ENCODE data around the gene PRRC2C.
"Not testable (repeated sequence)": the region's sequence is repeated elsewhere in the genome, so short reads cannot be mapped to it uniquely, and the experiment has no call there.

Gene PRRC2C

DNA sequence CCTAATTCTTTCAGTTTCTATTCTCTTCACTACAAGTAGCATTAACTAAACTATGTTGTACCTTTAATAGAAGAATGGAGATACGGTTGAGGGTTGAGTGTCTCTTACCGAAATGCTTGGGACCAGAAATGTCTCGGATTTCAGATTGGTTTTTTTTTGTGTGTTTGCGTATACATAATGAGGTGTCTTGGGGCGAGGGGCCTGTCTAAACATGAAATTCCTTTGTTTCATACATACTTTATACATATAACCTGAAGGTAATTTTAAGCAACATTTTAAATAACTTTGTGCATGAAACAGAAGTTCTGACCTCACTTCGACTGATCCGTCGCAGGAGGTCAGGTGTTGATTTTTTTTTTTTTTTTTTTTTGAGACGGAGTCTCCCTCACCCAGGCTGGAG lies 100.4 kb downstream of the PRRC2C start:
- no peak for DNase-seq (ENCODE audit: low spot score)

GRCh38 chr1:171588230-171588629 lies 102.9 kb downstream of the PRRC2C start:
- no peak for DNase-seq (ENCODE audit: low spot score)

- peak; percentile 9 for DNase-seq (ENCODE audit: low spot score)
Observed at GRCh38 chr1:171590022-171590421, 104.7 kb downstream of the PRRC2C start.

- no peak for DNase-seq (ENCODE audit: low spot score)
Observed at GRCh38 chr1:171595324-171595723, 110.0 kb downstream of the PRRC2C start.

- DNase-seq (ENCODE audit: low spot score) = no peak
Observed at GRCh38 chr1:171596119-171596518, 110.8 kb downstream of the PRRC2C start.

DNA sequence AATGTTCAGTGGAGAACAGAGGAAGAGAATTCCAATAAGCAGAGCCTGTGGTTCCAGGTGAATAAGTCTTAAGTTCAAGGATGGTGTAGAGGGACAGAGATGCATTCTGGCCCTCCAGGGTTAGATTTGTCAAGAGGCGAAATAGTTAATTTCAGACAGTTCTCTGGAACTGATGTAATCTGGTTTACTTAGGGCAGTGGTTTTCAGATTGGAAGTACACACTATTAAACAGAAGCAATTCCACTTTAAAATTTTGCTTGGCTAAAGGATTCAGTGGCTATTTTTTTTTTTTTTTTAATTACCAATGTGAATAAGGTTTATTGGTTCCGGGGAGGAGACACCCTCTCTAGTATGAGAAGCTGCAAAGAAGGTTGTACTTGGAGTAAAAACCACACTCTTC lies 111.4 kb downstream of the PRRC2C start:
- DNase-seq (ENCODE audit: low spot score) = no peak

DNA sequence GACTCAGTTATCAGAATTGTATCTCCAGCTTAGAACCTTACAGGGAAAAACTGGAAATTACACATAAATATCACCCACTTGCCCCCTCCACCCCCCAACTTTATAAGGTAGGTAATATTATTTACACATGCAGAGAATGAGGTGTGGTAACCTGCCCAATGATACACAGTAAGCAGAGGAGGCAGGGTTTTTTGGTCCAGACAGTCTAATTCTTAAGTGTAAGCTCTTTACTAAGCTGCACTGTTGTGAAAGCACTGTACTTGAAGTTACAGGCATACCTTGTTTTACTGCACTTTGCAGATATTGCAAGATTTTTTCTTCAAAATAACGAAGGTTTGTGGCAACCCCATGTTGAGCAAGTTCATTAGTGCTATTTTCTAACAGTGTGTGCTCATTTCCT lies 111.9 kb downstream of the PRRC2C start:
- no peak for DNase-seq (ENCODE audit: low spot score)

GRCh38 chr1:171600310-171600709 lies 115.0 kb downstream of the PRRC2C start:
- DNase-seq (ENCODE audit: low spot score) = not testable (repeated sequence)

DNA sequence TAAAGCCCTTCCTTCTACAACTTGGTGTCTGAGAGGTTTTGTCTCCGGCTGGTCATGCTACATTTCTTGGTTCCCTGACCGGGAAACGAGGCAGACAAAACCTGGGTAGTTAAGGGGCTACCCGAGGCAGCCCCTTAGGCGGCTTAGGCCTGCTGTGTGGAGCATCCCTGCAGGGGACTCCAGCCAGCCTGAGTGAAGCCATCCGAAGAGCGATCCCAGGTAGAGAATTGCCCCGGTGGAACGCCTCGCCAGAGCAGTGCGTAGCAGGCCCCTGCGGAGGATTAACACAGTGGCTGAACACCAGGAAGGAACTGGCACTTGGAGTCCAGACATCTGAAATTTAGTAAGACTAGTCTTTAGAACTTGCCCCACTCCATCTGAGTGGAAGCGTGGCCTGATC lies 115.5 kb downstream of the PRRC2C start:
- no peak for DNase-seq (ENCODE audit: low spot score)

DNA sequence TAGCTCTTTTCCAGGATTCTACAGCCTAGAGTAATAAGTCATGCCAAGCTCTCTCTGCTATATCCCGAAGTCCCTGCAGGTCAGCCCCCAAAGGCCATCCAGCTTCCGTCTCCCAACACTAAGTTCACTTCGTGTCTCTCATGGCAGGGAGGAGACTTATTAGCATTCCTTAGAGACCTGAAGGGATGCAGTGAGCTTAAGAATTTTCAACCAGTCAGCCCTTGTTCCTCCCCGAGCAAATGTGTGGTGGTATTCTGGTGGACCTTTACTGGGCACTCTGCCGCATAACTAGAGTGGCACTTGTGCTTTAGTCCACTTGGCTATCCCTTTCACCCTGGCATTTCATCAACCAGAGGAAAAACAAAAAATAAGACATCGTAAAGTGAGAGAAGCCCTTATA lies 117.7 kb downstream of the PRRC2C start:
- DNase-seq (ENCODE audit: low spot score) = not testable (repeated sequence)

GRCh38 chr1:171606402-171606941 lies 121.1 kb downstream of the PRRC2C start:
- no peak for DNase-seq (ENCODE audit: low spot score)

DNA sequence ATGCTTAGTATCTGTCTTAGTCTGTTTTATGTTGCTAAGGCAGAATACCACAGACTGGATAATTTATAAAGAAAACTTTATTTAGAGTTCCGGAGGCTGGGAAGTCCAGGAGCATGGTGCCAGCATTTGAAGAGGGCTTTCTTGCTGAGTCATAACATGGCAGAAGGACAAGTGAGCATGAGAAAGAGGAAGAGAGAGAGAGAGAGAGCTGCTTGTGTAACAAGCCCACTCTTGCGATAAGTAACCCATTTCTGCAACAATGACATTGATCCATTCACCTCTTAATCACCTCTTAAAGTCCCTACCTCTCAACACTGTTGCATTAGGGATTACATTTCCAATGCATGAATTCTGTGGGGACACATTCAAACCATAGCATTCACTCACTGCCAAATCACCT lies 125.1 kb downstream of the PRRC2C start:
- DNase-seq (ENCODE audit: low spot score) = peak; percentile 19

DNA sequence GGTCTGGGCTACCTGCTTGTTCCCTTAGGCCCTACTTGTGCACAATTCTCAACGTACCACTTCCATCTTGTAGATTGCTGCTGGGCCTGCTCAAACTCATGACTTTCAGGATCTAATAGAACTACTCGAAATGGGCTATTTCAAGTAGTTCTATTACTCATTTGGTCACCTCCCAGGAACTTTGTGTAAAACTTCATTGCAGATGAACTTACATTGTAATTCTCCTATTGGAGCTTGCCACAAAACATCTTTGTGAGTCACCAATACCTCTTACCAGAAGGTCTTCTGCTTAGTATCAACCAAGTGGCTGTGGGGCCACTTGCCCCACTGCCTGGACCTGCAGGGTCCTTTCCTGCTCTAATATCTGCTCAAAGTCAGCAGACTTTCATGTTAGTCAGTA lies 126.0 kb downstream of the PRRC2C start:
- DNase-seq (ENCODE audit: low spot score) = peak; percentile 30

GRCh38 chr1:171613282-171613681 lies 128.0 kb downstream of the PRRC2C start:
- no peak for DNase-seq (ENCODE audit: low spot score)

DNA sequence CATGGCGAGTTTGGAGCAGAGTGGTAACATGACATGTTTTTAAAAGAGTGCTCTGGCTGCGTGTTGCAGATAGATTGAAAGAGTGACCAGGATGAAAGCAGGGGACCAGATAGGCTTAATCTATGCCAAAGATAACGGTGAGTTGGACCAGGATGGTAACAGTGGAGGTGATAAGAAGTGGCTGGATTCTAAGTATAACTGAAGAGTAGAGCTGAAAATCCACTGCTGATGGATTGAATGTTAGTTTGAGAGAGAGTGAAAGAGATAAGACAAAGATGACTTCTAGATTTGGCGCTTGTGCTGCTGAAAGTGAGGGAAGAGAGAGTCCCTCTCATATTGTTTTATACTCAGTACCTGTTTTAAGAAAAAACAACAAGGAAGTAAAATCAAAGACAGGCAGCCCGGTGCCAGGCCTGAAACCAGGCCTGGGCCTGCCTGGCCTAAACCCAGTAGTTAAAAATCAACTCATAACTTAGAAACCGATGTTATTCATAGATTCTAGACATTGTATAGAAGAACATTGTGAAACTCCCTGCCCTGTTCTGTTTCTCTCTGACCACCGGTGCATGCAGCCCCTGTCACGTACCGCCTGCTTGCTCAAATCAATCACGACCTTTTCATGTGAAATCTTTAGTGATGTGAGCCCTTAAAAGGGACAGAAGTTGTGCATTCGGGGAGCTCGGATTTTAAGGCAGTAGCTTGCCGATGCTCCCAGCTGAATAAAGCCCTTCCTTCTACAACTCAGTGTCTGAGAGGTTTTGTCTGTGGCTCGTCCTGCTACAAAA lies 130.0 kb downstream of the PRRC2C start:
- not testable (repeated sequence) for DNase-seq (ENCODE audit: low spot score)

GRCh38 chr1:171616586-171616985 lies 131.3 kb downstream of the PRRC2C start:
- no peak for DNase-seq (ENCODE audit: low spot score)

DNA sequence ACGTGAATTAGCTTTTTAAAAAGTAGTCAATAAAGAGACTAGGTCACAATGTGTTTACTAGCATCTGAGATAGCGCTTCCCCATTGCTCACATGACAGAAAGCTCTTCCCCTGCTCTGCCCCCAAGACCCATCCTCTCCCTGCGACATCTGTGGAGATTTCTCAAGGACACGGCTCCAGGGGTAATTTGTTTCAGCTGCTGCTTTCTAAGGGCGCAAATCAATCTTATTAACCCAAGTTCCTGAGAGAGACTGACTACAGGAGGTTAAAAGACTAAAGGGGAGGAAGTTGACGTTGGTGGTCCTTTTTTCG lies 136.8 kb downstream of the PRRC2C start, which contains the start of gene MYOCOS:
MYOCOS (plus strand) TSS at position 92 of the 311 bp plus-strand sequence. CDS start 1,641 bp downstream, outside the sequence.
- no peak for DNase-seq (ENCODE audit: low spot score)

DNA sequence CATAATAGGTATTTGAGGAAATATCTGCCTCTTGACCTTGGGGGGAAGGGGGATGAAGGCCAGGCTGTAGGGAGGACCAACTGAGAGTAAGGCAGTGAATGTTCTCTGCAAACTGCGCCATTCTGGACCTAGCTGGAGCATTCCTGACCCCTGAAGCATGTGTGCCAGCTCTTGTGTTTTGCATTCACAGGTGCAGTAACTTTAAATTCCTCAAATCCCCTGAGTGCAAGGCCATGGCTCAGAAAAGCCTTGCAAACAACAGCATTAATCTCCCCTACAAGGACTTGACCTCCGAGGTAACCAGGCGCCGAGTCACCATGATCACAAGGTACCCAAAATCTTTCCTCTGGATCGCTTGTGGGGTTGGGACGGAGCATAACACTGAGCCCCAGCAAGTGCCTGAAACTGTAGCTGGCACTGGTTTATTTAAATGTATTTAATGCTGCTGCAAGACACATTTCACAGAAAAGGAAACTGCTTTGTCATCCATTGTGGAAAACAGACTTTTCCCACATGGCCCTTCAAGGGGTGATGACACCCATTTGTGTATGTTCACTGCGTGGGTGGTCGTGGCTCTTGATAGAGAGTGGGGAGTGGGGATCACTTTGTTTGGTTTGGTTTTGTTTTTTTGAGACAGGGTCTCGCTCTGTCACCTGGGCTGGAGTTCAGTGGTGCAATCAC lies 138.5 kb downstream of the PRRC2C start:
- no peak for DNase-seq (ENCODE audit: low spot score)

DNA sequence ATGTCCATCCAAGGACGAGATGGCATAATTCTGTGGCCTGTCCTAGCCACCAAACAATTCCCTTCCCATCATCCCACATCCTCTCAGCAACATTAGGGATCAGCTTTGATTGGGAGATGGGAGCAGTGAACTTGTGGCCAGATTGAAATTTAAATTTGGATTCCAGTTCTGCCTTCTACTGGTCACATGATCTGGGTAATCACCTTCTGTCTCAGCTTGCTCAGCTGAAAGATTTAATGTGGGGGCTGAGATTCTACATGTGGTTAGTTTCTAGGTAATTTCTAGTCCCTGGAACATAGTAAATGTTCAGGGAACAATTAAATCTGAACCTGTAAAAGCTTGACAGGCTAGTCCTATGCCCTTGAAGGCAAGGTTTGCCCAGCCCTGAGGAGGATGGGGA lies 139.9 kb downstream of the PRRC2C start:
- no peak for DNase-seq (ENCODE audit: low spot score)

DNA sequence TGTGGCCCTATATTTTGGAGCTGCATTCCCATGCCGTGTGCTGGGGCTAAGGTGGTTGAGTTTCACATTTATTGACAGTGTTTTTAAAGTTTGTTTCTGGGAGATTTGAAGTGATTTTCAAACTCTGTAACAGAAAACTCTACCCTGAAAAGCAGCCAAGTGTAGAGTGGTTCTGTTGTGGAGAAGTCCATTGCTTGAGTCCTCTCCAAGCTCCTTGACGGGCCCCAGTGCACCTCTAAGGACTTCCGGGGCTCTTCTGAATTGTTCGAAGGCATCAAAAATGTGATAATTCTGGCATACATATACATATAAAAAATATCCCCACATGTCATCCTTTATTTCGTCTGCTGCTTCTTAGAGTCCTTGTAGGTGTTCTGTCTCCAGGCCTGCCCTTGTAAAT lies 141.7 kb downstream of the PRRC2C start:
- no peak for DNase-seq (ENCODE audit: low spot score)

GRCh38 chr1:171628225-171628624 lies 142.9 kb downstream of the PRRC2C start:
- no peak for DNase-seq (ENCODE audit: low spot score)

DNA sequence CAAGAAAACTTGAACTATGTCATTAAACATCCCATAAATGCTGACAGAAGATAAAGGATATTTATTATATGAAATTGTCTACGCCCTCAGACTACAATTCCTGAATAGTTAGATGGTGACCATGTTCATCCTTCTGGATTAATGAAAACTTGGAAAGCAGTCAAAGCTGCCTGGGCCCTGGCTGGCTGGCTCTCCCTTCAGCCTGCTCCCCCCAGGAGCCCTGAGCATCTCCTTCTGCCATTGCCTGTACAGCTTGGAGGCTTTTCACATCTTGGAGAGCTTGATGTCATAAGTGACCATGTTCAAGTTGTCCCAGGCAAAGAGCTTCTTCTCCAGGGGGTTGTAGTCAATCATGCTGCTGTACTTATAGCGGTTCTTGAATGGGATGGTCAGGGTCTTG lies 150.3 kb downstream of the PRRC2C start:
- DNase-seq (ENCODE audit: low spot score) = no peak

DNA sequence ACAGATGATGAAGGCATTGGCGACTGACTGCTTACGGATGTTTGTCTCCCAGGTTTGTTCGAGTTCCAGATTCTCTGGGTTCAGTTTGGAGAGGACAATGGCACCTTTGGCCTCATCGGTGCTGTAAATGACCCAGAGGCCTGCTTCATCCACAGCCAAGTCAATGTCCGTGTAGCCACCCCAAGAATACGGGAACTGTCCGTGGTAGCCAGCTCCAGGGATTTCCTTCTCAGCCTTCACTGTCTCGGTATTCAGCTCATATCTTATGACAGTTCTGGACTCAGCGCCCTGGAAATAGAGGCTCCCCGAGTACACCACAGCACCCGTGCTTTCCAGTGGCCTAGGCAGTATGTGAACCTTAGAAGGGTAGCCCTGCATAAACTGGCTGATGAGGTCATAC lies 150.8 kb downstream of the PRRC2C start:
- no peak for DNase-seq (ENCODE audit: low spot score)
